GM06990 (cell line): ENCODE results near the gene ELK3.
A peak's percentile ranks its signal among the peaks of the same experiment; 100 is the strongest.

ENCODE experiments used
- DNase-seq: peaks from one replicate; pipeline ENCODE4 v3.0.0-alpha.2; 2011; ENCODE audit not compliant: insufficient read length; ENCODE audit errors: extremely low read depth
- H3K27me3 ChIP-seq: replicated peaks from 2 replicates; pipeline ENCODE4 v1.6.0; 2011; ENCODE audit warnings: low read length; ENCODE audit not compliant: control insufficient read depth, insufficient read depth
- H3K36me3 ChIP-seq: 2 replicates; pipeline ENCODE4 v1.5.1; 2011; ENCODE audit warnings: low read length; ENCODE audit not compliant: control insufficient read depth, insufficient read depth
- H3K4me3 ChIP-seq: replicated peaks from 2 replicates; pipeline ENCODE4 v1.5.1; 2011; ENCODE audit warnings: low read depth, mild to moderate bottlenecking, control low read depth, low read length
- TF ChIP-seq, protein P1 (sequence below): IDR thresholded peaks from 2 replicates; pipeline ENCODE4 v1.5.1; 2011; ENCODE audit warnings: low read length, control low read depth, mild to moderate bottlenecking, inconsistent platforms; ENCODE audit not compliant: insufficient read depth, poor library complexity, severe bottlenecking

Gene ELK3

DNA sequence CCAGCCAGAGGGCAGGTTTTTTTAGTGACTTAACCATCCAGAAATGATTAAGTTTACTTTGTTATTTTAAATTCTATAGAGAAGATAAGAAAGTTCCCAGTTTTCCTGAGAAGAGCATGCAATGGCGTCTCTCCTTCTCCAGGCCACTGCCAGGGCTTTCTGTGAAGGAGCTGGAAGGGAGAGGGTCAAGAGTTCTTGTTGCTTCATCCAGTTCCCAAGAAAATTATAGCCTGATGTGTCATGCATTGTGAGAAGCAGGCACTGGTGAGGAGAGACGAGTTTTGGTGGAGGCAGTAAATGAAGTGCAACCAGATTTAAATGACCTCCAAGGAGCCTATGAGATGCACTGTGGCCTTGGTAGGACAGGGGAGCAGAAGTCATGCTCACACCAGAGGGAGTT, 14.2 kb downstream of the ELK3 start:
- TF ChIP-seq, protein P1, sequence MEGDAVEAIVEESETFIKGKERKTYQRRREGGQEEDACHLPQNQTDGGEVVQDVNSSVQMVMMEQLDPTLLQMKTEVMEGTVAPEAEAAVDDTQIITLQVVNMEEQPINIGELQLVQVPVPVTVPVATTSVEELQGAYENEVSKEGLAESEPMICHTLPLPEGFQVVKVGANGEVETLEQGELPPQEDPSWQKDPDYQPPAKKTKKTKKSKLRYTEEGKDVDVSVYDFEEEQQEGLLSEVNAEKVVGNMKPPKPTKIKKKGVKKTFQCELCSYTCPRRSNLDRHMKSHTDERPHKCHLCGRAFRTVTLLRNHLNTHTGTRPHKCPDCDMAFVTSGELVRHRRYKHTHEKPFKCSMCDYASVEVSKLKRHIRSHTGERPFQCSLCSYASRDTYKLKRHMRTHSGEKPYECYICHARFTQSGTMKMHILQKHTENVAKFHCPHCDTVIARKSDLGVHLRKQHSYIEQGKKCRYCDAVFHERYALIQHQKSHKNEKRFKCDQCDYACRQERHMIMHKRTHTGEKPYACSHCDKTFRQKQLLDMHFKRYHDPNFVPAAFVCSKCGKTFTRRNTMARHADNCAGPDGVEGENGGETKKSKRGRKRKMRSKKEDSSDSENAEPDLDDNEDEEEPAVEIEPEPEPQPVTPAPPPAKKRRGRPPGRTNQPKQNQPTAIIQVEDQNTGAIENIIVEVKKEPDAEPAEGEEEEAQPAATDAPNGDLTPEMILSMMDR = no peak
- Histone ChIP-seq H3K4me3 (no peak overlapping the region), H3K27me3 (no peaks in the 10 kb centered on the region), H3K36me3 (no peaks in the 10 kb centered on the region)
- no peak for DNase-seq

DNA sequence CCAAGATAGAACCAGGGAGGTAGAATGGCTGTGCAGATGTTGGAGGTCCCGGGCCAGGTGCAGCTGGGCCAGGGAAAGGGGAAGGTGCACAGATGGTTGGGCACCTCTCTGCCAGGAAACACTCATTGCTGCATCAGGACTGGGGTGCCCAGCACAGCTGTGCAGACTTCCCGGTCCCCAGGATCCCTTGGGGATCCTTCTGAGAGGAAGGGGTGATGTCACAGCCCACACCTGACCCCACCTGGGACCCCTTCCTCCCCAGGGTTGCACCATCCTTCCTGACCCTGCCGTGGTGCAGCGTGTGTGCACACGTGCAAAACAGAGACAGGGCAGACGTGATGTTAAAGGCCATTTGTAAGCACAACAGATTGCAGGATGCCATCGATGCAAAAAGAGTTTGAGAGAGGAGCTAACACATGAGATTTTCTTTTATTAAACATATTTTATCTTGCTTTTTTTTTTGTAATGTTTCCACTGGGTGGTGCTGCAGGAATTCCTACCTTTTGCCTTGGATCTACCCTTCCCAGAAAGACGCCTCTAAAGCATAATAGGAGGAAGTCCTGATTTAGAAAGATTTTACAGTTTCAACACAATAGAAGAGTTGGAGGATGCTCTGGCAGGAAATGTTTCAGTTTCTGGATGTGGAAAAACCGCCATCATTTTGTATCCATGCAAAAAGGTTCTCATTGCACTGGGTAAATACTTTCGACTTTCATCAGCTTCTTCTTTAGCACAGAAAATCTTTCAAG, 14.8 kb downstream of the ELK3 start:
- H3K27me3 ChIP-seq = no peaks in the 10 kb centered on the region
- no peak for DNase-seq
- no peak overlapping the region for H3K4me3 ChIP-seq
- TF ChIP-seq, protein P1 = no peak
- H3K36me3 ChIP-seq = no peaks in the 10 kb centered on the region

DNA sequence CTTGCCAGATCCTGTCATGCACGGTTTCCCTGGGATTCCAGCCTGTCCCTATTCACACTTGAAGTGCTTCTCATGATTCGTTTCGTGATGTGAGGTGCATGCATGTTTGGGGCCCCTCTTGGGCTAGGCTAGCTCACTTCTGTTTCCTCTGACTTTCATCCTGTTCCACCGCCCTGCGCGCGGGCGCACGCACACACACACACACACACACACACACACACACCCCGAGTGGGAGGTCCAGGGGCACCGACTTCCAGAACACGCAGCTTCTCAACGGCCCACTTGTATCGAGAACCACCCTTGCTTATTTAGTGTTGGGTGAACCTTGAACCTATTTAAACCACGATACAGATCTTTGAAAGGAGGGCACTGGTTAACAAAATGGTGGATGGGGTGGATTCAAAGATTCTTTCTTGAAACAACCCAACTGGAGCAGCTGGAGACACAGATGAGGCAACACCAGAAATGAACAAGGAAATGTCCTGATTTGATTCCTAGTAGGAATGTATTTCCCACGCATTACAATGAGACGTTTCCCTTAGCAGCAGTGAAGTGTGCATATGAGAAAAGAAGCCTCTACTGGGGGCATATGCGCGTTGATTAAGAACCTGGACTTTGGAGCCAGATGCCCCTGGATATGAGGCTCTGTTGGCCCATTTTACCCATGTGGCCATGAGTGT, 16.3 kb downstream of the ELK3 start:
- no peak for DNase-seq
- H3K27me3 ChIP-seq = no peaks in the 10 kb centered on the region
- peak overlapping the region; percentile 19; the same call in 1 of the 2 replicates for H3K4me3 ChIP-seq
- TF ChIP-seq, protein P1 = no peak
- H3K36me3 ChIP-seq = no peaks in the 10 kb centered on the region

DNA sequence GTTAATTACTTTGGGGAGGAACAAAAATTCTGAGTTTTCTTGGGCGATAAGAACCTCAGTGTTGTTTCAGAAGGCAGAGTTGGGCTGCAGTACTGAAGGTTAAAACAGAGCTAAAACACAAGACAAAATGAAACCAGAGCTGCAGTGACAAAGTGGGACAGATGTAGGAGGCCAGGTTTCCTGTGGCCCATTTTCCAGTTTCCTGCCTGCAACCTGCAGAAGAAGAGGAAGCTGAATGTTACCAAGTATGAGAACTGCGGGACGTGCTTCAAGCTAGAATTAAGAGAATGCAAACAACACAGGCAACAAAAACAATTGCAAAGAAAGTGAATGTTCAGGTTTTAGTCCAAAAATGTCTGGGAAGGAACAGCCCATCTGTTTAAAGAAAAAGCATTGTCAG, 17.8 kb downstream of the ELK3 start:
- TF ChIP-seq, protein P1 = no peak
- H3K27me3 ChIP-seq = no peaks in the 10 kb centered on the region
- no peaks in the 10 kb centered on the region for H3K36me3 ChIP-seq
- no peak for DNase-seq
- no peak overlapping the region for H3K4me3 ChIP-seq

DNA sequence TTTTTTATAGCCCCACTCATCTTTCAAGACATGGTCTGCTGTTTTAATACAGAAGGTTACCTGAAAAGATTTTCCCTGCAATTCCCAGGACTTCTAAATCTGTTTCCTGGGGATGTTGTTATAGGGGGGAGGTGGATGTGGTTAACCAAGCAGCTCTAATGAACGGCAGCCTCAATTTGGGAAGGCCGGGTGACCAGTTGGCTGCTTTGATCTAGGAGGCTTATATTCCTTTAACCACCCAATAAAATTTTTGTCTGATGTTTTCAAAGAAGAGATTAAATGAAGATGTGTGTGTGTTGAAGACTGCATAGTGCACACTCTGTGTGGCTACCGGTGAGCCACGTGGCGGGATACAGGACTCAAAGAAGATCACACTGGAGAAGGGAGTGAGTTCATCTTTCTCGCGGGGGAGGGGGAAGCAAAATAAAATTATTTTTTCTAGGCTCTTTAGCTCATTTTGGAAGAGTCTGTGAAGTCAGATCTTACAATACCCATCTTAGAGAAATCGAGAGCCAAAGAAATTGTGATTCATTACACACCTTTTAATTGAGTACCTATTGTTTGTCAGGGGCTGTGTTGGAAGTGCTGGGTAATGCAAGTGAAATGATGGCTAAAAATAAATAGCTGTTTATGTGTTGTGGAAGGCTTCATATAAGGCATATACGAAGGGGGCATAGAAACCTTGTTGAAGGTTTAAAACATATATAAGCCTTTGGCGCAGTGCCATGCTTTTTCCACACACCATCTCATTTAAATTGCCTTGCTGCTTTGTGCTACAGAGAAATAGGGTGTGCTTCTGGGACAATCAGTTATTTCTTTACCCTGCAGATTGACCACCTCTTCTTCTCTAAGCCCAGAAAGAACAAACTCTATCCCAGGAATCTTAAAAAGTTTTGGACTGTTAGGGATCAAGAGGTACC, 18.5 kb downstream of the ELK3 start:
- H3K4me3 ChIP-seq = no peak overlapping the region; the same call in 1 of the 2 replicates
- no peaks in the 10 kb centered on the region for H3K36me3 ChIP-seq
- no peak for DNase-seq
- TF ChIP-seq, protein P1 = no peak
- H3K27me3 ChIP-seq = no peaks in the 10 kb centered on the region
